Nephron progenitor cell (in vitro differentiated cells): ENCODE results near the gene TNFRSF6B.
"Not testable (repeated sequence)": the region's sequence is repeated elsewhere in the genome, so short reads cannot be mapped to it uniquely, and the experiment has no call there.

Experiments used
- DNase-seq: peaks from one replicate; pipeline ENCODE4 v3.0.0; 2021
- H3K27ac Mint-ChIP-seq: 2 replicates; pipeline ENCODE4 v1.8.0; 2021; ENCODE audit warnings: mild to moderate bottlenecking, moderate library complexity, mixed read lengths
- H3K27me3 Mint-ChIP-seq: 2 replicates; pipeline ENCODE4 v1.8.0; 2021; ENCODE audit warnings: mild to moderate bottlenecking, low read depth, mixed read lengths; ENCODE audit not compliant: poor library complexity
- H3K36me3 Mint-ChIP-seq: 2 replicates; pipeline ENCODE4 v1.8.0; 2021; ENCODE audit warnings: low read depth, mixed read lengths
- H3K4me1 Mint-ChIP-seq: 2 replicates; pipeline ENCODE4 v1.8.0; 2021; ENCODE audit warnings: mixed read lengths
- H3K4me3 Mint-ChIP-seq: 2 replicates; pipeline ENCODE4 v1.8.0; 2021; ENCODE audit warnings: mild to moderate bottlenecking, moderate library complexity, mixed read lengths
- H3K9me3 Mint-ChIP-seq: 2 replicates; pipeline ENCODE4 v1.8.0; 2021; ENCODE audit warnings: mild to moderate bottlenecking, moderate library complexity, mixed read lengths
- TF ChIP-seq, protein P1 (sequence below): fragments of 200-600 bp; sonication (generic); IDR thresholded peaks from 2 replicates; pipeline ENCODE4 v1.5.0; 2021; ENCODE audit warnings: antibody characterized with exemption

The TNFRSF6B gene, protein sequence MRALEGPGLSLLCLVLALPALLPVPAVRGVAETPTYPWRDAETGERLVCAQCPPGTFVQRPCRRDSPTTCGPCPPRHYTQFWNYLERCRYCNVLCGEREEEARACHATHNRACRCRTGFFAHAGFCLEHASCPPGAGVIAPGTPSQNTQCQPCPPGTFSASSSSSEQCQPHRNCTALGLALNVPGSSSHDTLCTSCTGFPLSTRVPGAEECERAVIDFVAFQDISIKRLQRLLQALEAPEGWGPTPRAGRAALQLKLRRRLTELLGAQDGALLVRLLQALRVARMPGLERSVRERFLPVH

DNA sequence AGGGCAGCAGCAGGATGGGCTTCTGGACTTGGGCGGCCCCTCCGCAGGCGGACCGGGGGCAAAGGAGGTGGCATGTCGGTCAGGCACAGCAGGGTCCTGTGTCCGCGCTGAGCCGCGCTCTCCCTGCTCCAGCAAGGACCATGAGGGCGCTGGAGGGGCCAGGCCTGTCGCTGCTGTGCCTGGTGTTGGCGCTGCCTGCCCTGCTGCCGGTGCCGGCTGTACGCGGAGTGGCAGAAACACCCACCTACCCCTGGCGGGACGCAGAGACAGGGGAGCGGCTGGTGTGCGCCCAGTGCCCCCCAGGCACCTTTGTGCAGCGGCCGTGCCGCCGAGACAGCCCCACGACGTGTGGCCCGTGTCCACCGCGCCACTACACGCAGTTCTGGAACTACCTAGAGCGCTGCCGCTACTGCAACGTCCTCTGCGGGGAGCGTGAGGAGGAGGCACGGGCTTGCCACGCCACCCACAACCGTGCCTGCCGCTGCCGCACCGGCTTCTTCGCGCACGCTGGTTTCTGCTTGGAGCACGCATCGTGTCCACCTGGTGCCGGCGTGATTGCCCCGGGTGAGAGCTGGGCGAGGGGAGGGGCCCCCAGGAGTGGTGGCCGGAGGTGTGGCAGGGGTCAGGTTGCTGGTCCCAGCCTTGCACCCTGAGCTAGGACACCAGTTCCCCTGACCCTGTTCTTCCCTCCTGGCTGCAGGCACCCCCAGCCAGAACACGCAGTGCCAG is at the start of gene TNFRSF6B:
Gene TNFRSF6B (plus strand): TSS at position 25 of the 729 bp plus-strand sequence. CDS start 116 bp downstream, at position 141.
- peaks cover 24% of the 10 kb centered on the region for H3K4me1 Mint-ChIP-seq
- DNase-seq: peak; percentile 32
- no peaks in the 10 kb centered on the region for H3K27me3 Mint-ChIP-seq
- H3K4me3 Mint-ChIP-seq: no peak within 1 kb of the TSS
- TF ChIP-seq, protein P1, sequence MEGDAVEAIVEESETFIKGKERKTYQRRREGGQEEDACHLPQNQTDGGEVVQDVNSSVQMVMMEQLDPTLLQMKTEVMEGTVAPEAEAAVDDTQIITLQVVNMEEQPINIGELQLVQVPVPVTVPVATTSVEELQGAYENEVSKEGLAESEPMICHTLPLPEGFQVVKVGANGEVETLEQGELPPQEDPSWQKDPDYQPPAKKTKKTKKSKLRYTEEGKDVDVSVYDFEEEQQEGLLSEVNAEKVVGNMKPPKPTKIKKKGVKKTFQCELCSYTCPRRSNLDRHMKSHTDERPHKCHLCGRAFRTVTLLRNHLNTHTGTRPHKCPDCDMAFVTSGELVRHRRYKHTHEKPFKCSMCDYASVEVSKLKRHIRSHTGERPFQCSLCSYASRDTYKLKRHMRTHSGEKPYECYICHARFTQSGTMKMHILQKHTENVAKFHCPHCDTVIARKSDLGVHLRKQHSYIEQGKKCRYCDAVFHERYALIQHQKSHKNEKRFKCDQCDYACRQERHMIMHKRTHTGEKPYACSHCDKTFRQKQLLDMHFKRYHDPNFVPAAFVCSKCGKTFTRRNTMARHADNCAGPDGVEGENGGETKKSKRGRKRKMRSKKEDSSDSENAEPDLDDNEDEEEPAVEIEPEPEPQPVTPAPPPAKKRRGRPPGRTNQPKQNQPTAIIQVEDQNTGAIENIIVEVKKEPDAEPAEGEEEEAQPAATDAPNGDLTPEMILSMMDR: no peak
- H3K27ac Mint-ChIP-seq: no peak within 1 kb of the TSS
- peaks cover 5% of the 10 kb centered on the region for H3K36me3 Mint-ChIP-seq
- H3K9me3 Mint-ChIP-seq: peaks cover 3% of the 10 kb centered on the region

DNA sequence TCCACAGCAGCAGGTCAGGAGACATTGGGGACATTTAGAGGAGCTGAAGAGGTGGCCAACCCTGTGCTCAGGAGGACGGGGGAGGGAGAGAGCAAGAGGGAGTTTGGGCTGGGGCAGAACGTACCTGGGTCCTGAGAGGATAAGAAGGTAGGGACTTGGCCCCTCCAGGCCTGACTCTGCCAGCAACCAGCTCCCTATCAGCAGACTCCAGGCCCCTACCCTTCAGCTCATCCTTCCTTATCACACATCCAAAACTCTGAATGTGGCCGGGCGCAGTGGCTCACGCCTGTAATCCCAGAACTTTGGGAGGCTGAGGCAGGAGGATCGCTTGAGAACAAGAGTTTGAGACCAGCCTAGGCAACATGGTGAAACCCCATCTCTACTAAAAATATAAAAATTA is 48.3 kb upstream of the TNFRSF6B start:
- Mint-ChIP-seq H3K4me3 (no peak overlapping the region), H3K4me1 (peaks cover 12% of the 10 kb centered on the region), H3K9me3 (no peaks in the 10 kb centered on the region), H3K27ac (no peak overlapping the region), H3K27me3 (peaks cover 47% of the 10 kb centered on the region), H3K36me3 (no peaks in the 10 kb centered on the region)
- TF ChIP-seq, protein P1: no peak
- no peak for DNase-seq

DNA sequence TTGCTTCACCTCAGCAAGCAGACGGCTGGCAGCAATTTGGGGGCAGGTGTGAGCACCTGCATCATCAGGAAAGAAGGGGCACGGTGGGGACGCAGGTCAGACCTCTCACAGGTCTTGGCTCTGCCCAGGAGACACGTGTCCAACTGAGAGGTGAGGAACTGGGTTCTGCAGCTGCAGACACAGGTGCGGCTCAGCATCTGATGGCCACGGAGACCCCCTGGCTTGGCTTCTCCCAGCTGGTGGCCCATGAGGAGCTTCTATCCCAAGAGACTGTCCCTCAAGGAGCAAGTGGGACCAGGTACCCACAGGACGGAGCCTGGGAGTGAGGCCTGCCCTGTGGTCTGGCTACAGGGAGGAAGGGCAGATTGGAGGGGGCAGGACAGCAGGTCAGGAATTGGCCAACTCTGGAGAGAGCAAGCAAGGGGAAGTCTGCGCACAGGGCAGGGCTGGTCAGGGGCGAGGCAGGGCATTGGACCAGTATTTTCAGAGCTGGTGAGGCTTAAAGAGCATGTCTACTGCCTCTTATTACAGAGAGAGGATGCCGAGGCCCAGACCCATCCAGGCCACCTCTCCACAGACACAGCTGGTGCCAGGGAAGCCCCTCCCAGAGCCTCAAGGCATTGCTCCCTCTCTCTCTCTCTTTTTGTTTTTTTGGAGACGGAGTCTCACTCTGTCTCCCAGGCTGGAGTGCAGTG is 47.4 kb upstream of the TNFRSF6B start:
- H3K4me3 Mint-ChIP-seq: no peak overlapping the region
- H3K9me3 Mint-ChIP-seq: no peaks in the 10 kb centered on the region
- peaks cover 14% of the 10 kb centered on the region for H3K4me1 Mint-ChIP-seq
- TF ChIP-seq, protein P1: no peak
- no peaks in the 10 kb centered on the region for H3K36me3 Mint-ChIP-seq
- peaks cover 42% of the 10 kb centered on the region for H3K27me3 Mint-ChIP-seq
- no peak overlapping the region for H3K27ac Mint-ChIP-seq
- DNase-seq: no peak

DNA sequence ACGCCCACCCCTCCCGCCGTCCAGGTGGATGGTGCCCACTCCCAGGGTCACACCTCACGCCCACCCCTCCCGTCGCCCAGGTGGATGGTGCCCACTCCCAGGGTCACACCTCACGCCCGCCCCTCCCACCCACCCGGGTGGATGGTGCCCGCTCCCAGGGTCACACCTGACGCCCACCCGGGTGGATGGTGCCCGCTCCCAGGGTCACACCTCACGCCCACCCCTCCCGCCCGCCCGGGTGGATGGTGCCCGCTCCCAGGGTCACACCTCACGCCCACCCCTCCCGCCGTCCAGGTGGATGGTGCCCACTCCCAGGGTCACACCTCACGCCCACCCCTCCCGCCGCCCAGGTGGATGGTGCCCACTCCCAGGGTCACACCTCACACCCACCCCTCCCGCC is 46.0 kb upstream of the TNFRSF6B start:
- Mint-ChIP-seq H3K4me1 (peaks cover 18% of the 10 kb centered on the region), H3K27me3 (peaks cover 40% of the 10 kb centered on the region)
- not testable (repeated sequence) for H3K36me3 Mint-ChIP-seq, H3K27ac Mint-ChIP-seq, H3K9me3 Mint-ChIP-seq, DNase-seq, H3K4me3 Mint-ChIP-seq

DNA sequence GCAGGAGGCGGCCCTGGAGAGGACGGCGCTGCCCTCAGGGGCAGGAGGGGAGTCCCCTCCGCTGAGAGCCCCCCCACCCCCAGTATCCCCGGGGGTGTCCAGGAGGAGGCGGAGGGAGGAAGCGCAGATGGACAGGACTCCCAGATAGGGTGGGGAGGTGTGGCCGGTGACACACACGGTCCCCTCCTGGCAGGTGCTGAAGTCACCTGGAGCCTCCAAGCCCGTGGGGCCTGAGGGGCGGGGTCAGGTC is 44.6 kb upstream of the TNFRSF6B start:
- no peak overlapping the region for H3K27ac Mint-ChIP-seq
- DNase-seq: no peak
- peak overlapping the region; percentile 83 for H3K4me3 Mint-ChIP-seq
- peaks cover 18% of the 10 kb centered on the region for H3K4me1 Mint-ChIP-seq
- no peaks in the 10 kb centered on the region for H3K9me3 Mint-ChIP-seq
- TF ChIP-seq, protein P1: no peak
- H3K27me3 Mint-ChIP-seq: peaks cover 33% of the 10 kb centered on the region
- H3K36me3 Mint-ChIP-seq: no peaks in the 10 kb centered on the region

DNA sequence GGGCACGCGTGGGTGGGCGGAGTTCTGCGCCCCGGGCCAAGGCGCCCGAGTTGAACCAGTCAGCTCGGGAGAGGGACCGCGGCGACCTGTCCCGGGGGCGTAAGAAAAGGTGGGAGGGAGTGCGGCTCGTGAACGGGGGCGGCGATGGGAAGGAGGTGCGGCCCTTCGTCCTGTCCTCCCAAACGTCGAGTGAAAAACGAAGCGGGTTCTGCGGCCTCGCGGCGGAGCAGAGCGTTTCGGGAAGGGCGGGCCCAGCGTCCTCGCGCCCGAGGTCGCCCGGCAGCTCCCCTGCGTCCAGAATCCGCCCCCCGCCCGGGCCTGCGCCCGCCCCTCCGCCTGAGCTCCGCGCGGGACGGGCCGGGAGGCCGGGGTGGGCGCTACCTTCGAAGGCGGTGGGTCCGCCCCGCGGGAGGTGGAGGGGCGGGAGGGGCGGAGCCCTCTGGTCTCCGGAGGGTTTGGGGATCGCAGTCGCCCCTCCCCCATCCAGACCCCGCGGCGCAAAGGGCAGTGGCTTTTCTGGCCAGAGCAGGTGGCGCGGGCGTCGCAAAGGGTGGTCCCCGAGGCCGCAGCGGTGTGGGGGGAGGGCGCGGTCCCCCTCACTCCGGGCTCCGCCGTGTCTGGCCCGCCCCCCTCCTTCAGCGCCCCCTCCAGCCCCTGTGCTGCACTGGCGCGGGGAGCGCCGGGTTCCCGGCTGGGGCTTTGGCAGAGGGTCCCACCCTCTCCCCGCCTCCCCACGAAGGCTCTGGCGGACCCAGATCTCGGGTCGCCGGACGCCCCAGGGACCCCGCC is 44.1 kb upstream of the TNFRSF6B start:
- TF ChIP-seq, protein P1: no peak
- Mint-ChIP-seq H3K27ac (no peak overlapping the region), H3K9me3 (no peaks in the 10 kb centered on the region), H3K27me3 (peaks cover 30% of the 10 kb centered on the region), H3K4me3 (peak overlapping the region; percentile 83), H3K4me1 (peaks cover 23% of the 10 kb centered on the region), H3K36me3 (no peaks in the 10 kb centered on the region)
- peak; percentile 73 for DNase-seq
